ENCODE measurements around the gene COG5. TPM values are rescaled to one million over a fixed set of nuclear protein-coding genes. Genes with fewer than 3 reads are reported as not detected.

The COG5 gene
- 56.1 and 78.0 TPM in 2 replicates for total RNA-seq (2014; rRNA removed; shearing (Covaris generic); ENCODE audit: low replicate concordance)

DNA sequence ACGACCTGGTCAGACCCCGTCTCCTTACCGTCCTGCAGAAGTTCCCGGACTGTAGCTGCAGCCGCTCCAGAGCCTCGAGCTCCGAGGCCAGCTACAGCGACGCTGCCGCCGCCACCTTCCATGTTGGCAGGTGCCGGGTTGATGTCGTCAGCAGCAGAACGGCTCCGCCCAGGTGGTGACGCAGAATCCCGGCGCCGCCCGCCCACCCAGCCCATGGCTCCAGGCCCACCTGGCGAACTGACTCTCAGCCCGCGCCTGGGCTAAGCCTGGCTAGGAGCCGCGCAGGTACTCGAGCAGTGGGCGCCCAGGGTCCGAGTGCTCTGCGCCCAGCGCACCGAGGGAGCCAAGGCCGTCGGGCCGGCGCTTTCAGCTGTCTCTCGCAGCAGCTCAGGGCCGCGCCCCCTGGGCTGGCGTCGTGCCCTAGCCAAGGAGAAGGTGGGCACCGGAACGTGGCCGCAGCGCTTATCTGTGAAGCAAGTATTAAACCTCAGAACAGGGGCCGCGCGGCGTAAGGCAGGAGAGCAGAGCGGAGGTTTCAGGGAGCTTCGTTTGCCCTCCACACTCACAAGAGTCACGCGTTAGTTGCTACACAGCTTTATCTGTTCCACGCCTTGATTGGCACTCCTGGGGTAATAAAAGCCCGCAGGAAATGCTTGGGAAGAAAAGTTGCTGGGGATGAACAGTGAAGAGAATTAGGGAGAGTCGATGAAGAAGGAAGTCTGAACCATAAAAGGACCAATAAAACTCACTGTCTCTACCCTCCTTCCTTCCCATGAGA, at the start of gene COG5, which contains the start of gene DUS4L:
COG5 (minus strand) TSS at position 146 of the 778 bp plus-strand sequence; CDS start at position 122, 24 bp downstream.
DUS4L (plus strand) TSS at position 197 of the 778 bp plus-strand sequence. CDS start 3,100 bp downstream, outside the sequence.
- peaks cover 78% of the 10 kb centered on the region for H3K79me2 ChIP-seq (ENCODE audit: low read length)
- H3K4me3 ChIP-seq (ENCODE audit: low read length), result peak within 1 kb of the TSS; percentile 88
- no peaks in the 10 kb centered on the region for H3K27me3 ChIP-seq (ENCODE audit: low read length)
- peak within 1 kb of the TSS; percentile 88 for H3K9ac ChIP-seq (ENCODE audit: low read length)
- H2AFZ ChIP-seq (ENCODE audit: low read length), result peak within 1 kb of the TSS; percentile 77; the same call in 1 of the 2 replicates
- H3K36me3 ChIP-seq (ENCODE audit: insufficient read depth, low read length), result peaks cover 13% of the 10 kb centered on the region; the same call in 1 of the 2 replicates
- H3K4me1 ChIP-seq (ENCODE audit: low read length), result peaks cover 45% of the 10 kb centered on the region
- peak; percentile 93 for DNase-seq
- peak within 1 kb of the TSS; percentile 42; the same call in 1 of the 2 replicates for H3K27ac ChIP-seq (ENCODE audit: low read length)
- H3K4me2 ChIP-seq (ENCODE audit: low read depth, low read length, poor library complexity, severe bottlenecking), result peak within 1 kb of the TSS; percentile 79
- H3K9me3 ChIP-seq (ENCODE audit: low read length), result no peaks in the 10 kb centered on the region
- H4K20me1 ChIP-seq (ENCODE audit: insufficient read depth, low read depth, low read length), result no peaks in the 10 kb centered on the region
- H3K9me2 ChIP-seq (replicated peaks; ENCODE audit: insufficient read depth, low read length), result no peaks in the 10 kb centered on the region

DNA sequence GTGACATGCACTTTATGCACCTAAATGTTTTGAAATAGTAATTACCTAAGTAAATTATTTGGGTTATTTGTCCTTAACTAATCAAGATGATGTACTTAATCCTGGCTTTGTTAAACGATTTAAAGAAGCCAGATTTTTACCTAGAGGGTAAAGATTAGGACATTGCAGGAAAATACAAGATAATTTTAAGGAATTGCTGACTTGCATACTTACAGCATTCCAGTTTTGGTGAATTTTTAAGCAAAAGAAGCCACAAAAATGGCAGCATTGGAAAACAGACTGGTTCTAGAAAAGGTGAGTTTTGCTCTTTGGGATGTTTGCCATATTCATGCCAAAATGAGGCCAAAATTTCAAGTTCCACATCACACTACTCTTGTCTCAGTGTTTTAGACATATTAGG, 49.7 kb upstream of the COG5 start:
- no peaks in the 10 kb centered on the region for H4K20me1 ChIP-seq (ENCODE audit: insufficient read depth, low read depth, low read length)
- no peak overlapping the region for H3K4me3 ChIP-seq (ENCODE audit: low read length)
- no peaks in the 10 kb centered on the region for H3K9me2 ChIP-seq (replicated peaks; ENCODE audit: insufficient read depth, low read length)
- H3K27me3 ChIP-seq (ENCODE audit: low read length), result no peaks in the 10 kb centered on the region
- H3K9me3 ChIP-seq (ENCODE audit: low read length), result no peaks in the 10 kb centered on the region
- no peak overlapping the region for H2AFZ ChIP-seq (ENCODE audit: low read length)
- peaks cover 30% of the 10 kb centered on the region; the same call in 1 of the 2 replicates for H3K36me3 ChIP-seq (ENCODE audit: insufficient read depth, low read length)
- H3K27ac ChIP-seq (ENCODE audit: low read length), result no peak overlapping the region
- no peaks in the 10 kb centered on the region for H3K79me2 ChIP-seq (ENCODE audit: low read length)
- no peak overlapping the region for H3K4me2 ChIP-seq (ENCODE audit: low read depth, low read length, poor library complexity, severe bottlenecking)
- H3K9ac ChIP-seq (ENCODE audit: low read length), result no peak overlapping the region
- H3K4me1 ChIP-seq (ENCODE audit: low read length), result no peaks in the 10 kb centered on the region
- DNase-seq, result no peak

DNA sequence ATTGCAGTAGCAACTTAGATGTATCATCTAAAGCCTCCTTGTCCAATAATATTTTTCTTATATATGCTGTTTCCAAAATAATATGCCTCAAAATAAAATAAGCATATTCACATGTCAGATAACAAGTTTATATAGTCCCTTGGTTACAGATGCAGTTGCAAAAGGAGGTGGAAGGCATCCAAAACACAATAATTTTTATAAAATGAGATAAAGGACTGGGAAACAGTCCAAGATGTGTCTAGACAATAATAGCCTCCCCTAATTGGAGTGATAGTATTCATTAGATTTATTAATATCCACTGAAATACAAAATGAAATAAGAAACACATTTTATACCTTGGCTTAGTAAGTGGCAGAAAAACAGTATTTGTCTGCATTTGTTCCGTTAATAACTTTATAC, 46.6 kb upstream of the COG5 start:
- Histone ChIP-seq H3K4me2 (ENCODE audit: low read depth, low read length, poor library complexity, severe bottlenecking) (no peak overlapping the region), H3K36me3 (ENCODE audit: insufficient read depth, low read length) (peaks cover 23% of the 10 kb centered on the region; the same call in 1 of the 2 replicates), H3K9ac (ENCODE audit: low read length) (no peak overlapping the region), H3K79me2 (ENCODE audit: low read length) (peaks cover 3% of the 10 kb centered on the region; the same call in 1 of the 2 replicates), H3K4me3 (ENCODE audit: low read length) (no peak overlapping the region), H3K9me3 (ENCODE audit: low read length) (no peaks in the 10 kb centered on the region), H3K27me3 (ENCODE audit: low read length) (no peaks in the 10 kb centered on the region), H3K4me1 (ENCODE audit: low read length) (no peaks in the 10 kb centered on the region), H3K9me2 (replicated peaks; ENCODE audit: insufficient read depth, low read length) (no peaks in the 10 kb centered on the region), H2AFZ (ENCODE audit: low read length) (no peak overlapping the region), H4K20me1 (ENCODE audit: insufficient read depth, low read depth, low read length) (no peaks in the 10 kb centered on the region), H3K27ac (ENCODE audit: low read length) (no peak overlapping the region)
- no peak for DNase-seq

DNA sequence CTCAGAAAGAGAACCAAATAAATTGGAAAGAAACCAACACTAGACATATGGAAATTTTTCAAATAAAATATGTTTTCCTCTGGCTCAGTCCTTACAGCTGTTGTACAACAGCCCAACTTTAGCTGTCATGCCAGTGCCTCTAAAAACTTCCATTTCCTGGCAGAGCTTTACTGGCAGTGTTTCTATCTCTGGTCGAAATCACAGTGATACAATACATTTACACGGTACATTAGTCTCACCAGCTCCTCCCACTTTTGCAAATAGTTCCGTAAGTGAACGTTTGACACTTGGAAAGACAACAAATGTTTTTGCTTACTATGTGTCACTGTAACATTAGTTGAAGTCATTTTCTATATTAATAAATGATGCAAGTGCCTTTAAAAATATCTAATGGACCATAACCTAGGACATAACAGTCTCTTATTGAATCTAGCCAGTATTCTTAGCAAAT, 46.1 kb upstream of the COG5 start:
- Histone ChIP-seq H3K4me1 (ENCODE audit: low read length) (no peaks in the 10 kb centered on the region), H3K27me3 (ENCODE audit: low read length) (no peaks in the 10 kb centered on the region), H3K27ac (ENCODE audit: low read length) (no peak overlapping the region), H4K20me1 (ENCODE audit: insufficient read depth, low read depth, low read length) (no peaks in the 10 kb centered on the region), H3K9me3 (ENCODE audit: low read length) (no peaks in the 10 kb centered on the region), H3K4me3 (ENCODE audit: low read length) (no peak overlapping the region), H3K36me3 (ENCODE audit: insufficient read depth, low read length) (peaks cover 20% of the 10 kb centered on the region; the same call in 1 of the 2 replicates), H3K4me2 (ENCODE audit: low read depth, low read length, poor library complexity, severe bottlenecking) (no peak overlapping the region), H3K79me2 (ENCODE audit: low read length) (peaks cover 3% of the 10 kb centered on the region; the same call in 1 of the 2 replicates), H3K9ac (ENCODE audit: low read length) (no peak overlapping the region), H3K9me2 (replicated peaks; ENCODE audit: insufficient read depth, low read length) (no peaks in the 10 kb centered on the region), H2AFZ (ENCODE audit: low read length) (no peak overlapping the region)
- no peak for DNase-seq

DNA sequence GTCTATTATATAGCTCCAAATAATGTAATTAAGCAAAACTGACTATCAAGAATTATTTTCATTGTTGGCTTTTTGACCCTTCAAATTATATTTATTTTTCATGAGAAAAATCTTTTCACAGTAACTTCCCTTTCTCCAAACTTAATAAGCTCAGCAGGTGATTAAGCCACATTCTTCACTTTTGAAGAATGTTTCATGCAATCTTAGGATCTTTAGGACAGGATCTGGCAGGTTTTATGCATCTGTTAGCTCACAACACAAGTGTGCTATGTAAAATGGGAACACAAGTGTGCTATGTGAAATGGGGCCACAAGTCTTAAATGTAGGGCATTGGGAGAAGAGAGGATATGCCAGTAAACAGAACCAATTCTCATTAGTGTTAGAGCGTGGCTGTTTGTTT, 42.6 kb upstream of the COG5 start:
- Histone ChIP-seq H3K9ac (ENCODE audit: low read length) (no peak overlapping the region), H3K27me3 (ENCODE audit: low read length) (no peaks in the 10 kb centered on the region), H3K79me2 (ENCODE audit: low read length) (peaks cover 3% of the 10 kb centered on the region; the same call in 1 of the 2 replicates), H2AFZ (ENCODE audit: low read length) (no peak overlapping the region), H3K36me3 (ENCODE audit: insufficient read depth, low read length) (peaks cover 19% of the 10 kb centered on the region; the same call in 1 of the 2 replicates), H3K4me3 (ENCODE audit: low read length) (no peak overlapping the region), H3K4me1 (ENCODE audit: low read length) (no peaks in the 10 kb centered on the region), H3K4me2 (ENCODE audit: low read depth, low read length, poor library complexity, severe bottlenecking) (no peak overlapping the region), H3K27ac (ENCODE audit: low read length) (no peak overlapping the region), H3K9me3 (ENCODE audit: low read length) (no peaks in the 10 kb centered on the region), H4K20me1 (ENCODE audit: insufficient read depth, low read depth, low read length) (no peaks in the 10 kb centered on the region), H3K9me2 (replicated peaks; ENCODE audit: insufficient read depth, low read length) (no peaks in the 10 kb centered on the region)
- no peak for DNase-seq

DNA sequence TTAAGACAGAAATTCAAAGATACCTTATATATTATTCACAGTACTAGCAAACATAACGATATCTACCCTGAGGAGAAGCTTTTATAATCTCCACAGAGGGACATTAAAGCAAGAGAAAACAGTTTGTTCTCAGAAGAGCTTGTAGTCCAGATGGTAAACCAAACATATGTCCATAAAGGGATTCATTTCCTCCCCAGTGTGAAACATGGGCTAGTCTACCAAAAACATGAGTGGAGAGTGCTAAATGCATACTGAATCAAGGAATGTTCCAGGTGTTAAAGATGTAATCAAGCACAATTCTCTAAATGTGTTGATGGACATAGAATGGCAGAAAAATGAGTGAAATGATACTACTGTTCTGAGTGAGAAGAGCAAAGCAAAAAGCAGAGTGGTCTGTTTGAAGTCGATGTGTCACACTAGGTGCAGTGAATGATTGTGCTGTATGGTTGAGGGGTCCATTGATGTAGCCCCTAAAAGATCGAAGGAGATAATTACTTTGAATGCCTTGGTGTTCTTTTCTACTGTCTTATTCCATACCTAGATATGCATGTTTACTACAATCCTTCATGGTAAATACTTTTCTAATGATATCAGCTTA, 41.6 kb upstream of the COG5 start:
- no peak overlapping the region for H3K9ac ChIP-seq (ENCODE audit: low read length)
- no peaks in the 10 kb centered on the region for H3K9me3 ChIP-seq (ENCODE audit: low read length)
- no peak overlapping the region for H3K27ac ChIP-seq (ENCODE audit: low read length)
- H2AFZ ChIP-seq (ENCODE audit: low read length), result no peak overlapping the region
- no peak for DNase-seq
- peaks cover 3% of the 10 kb centered on the region; the same call in 1 of the 2 replicates for H3K79me2 ChIP-seq (ENCODE audit: low read length)
- H3K9me2 ChIP-seq (replicated peaks; ENCODE audit: insufficient read depth, low read length), result no peaks in the 10 kb centered on the region
- H3K36me3 ChIP-seq (ENCODE audit: insufficient read depth, low read length), result peaks cover 29% of the 10 kb centered on the region; the same call in 1 of the 2 replicates
- H3K27me3 ChIP-seq (ENCODE audit: low read length), result no peaks in the 10 kb centered on the region
- no peaks in the 10 kb centered on the region for H4K20me1 ChIP-seq (ENCODE audit: insufficient read depth, low read depth, low read length)
- no peak overlapping the region for H3K4me2 ChIP-seq (ENCODE audit: low read depth, low read length, poor library complexity, severe bottlenecking)
- no peak overlapping the region for H3K4me3 ChIP-seq (ENCODE audit: low read length)
- H3K4me1 ChIP-seq (ENCODE audit: low read length), result no peaks in the 10 kb centered on the region

DNA sequence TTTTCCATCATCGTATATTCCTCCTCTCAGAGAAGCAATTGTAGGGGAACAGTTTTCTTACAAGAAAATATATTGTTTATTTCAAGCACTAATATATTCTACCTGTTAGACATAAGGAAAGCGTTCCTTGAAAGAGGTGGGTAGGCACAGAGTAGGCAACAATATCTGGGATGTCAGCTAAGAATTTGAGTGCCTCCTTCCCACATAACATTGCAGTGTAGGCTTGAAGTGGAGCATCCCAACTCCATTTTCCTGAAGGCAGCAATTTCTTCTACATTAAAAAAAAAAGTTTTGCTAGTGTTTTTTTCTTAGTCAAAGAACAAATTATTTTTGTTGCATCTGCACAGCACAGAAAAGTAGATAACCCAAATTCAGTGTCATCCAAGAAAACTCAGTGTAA, 37.1 kb upstream of the COG5 start:
- H3K36me3 ChIP-seq (ENCODE audit: insufficient read depth, low read length), result peaks cover 30% of the 10 kb centered on the region
- no peak overlapping the region for H3K27ac ChIP-seq (ENCODE audit: low read length)
- H3K9me3 ChIP-seq (ENCODE audit: low read length), result no peaks in the 10 kb centered on the region
- H3K9me2 ChIP-seq (replicated peaks; ENCODE audit: insufficient read depth, low read length), result no peaks in the 10 kb centered on the region
- no peaks in the 10 kb centered on the region for H3K4me1 ChIP-seq (ENCODE audit: low read length)
- no peak for DNase-seq
- H3K9ac ChIP-seq (ENCODE audit: low read length), result no peak overlapping the region
- no peak overlapping the region for H2AFZ ChIP-seq (ENCODE audit: low read length)
- H3K79me2 ChIP-seq (ENCODE audit: low read length), result no peaks in the 10 kb centered on the region
- no peak overlapping the region for H3K4me3 ChIP-seq (ENCODE audit: low read length)
- no peak overlapping the region for H3K4me2 ChIP-seq (ENCODE audit: low read depth, low read length, poor library complexity, severe bottlenecking)
- H4K20me1 ChIP-seq (ENCODE audit: insufficient read depth, low read depth, low read length), result no peaks in the 10 kb centered on the region
- H3K27me3 ChIP-seq (ENCODE audit: low read length), result no peaks in the 10 kb centered on the region

DNA sequence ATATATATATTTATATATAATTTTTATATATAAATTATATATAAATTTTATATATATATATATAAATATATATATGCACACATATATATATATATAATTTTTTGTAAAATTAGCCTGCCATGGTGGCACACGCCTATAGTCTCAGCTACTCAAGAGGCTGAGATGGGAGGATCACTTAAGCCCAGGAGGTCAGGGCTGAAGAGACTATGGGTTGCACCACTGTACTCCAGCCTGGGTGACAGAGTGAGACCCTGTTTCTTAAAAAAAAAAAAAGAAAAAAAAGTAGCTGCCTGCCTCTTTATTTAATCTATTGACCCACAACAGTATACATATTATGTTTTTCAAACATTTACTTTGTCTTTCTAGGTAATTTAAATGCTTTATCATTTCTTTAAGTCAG, 35.5 kb upstream of the COG5 start:
- H3K9me3 ChIP-seq (ENCODE audit: low read length), result no peaks in the 10 kb centered on the region
- no peaks in the 10 kb centered on the region for H3K9me2 ChIP-seq (replicated peaks; ENCODE audit: insufficient read depth, low read length)
- H3K79me2 ChIP-seq (ENCODE audit: low read length), result no peaks in the 10 kb centered on the region
- no peak overlapping the region for H2AFZ ChIP-seq (ENCODE audit: low read length)
- H3K27ac ChIP-seq (ENCODE audit: low read length), result no peak overlapping the region
- no peaks in the 10 kb centered on the region for H3K27me3 ChIP-seq (ENCODE audit: low read length)
- DNase-seq, result no peak
- no peak overlapping the region for H3K4me3 ChIP-seq (ENCODE audit: low read length)
- no peak overlapping the region for H3K9ac ChIP-seq (ENCODE audit: low read length)
- peaks cover 30% of the 10 kb centered on the region for H3K36me3 ChIP-seq (ENCODE audit: insufficient read depth, low read length)
- no peaks in the 10 kb centered on the region for H3K4me1 ChIP-seq (ENCODE audit: low read length)
- H4K20me1 ChIP-seq (ENCODE audit: insufficient read depth, low read depth, low read length), result no peaks in the 10 kb centered on the region
- no peak overlapping the region for H3K4me2 ChIP-seq (ENCODE audit: low read depth, low read length, poor library complexity, severe bottlenecking)

Measured in Karpas-422 (cell line).